NCI-H526 (cell line): ENCODE results near the gene ANO2.
A peak's percentile ranks its signal among the peaks of the same experiment; 100 is the strongest.

Experiments
- DNase-seq, 2 experiments: peaks; one replicate each; lab custom pipeline; 2025; lab: John Stamatoyannopoulos, UW

The ANO2 gene

DNA sequence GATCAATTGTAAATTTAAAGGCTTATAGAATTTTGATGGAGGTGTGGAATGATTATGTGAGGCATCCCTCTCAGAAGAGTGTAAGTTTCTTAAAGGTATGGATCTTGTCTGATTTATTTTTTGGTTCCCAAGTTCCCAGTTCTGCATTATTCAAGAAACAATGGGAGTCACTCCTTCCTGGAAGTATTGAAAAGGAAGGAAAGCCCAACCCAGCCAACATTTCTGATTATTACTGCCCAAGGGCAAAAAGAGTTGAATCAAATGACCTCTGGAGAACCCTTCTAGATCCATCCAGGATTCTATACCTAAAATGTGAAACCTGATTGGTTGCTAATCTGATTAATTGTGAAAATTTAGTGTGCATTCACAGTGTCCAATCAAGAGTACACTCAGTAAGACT, 166.2 kb downstream of the ANO2 start:
- no peak for DNase-seq

DNA sequence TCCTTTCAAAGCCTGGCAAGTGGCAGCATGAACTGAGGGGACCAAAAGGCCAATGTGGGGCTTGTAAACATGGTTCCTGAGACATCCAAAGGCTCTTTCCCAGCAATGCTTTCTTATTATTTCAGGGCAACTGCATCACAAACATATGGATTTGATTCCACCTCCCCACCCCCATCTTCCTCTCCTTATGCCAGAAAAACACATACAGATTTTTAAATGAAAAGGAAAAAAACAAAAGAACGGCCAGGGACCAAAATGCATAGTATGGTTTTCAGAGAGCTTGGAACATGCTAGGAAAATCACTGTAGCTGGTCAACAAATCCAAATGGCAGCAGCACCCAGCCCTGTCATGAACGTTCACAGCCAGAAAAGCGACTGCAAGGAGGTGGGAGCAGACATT, 167.6 kb downstream of the ANO2 start:
- DNase-seq, result no peak

- DNase-seq, result no peak
Observed at GRCh38 chr12:5776091-5776490, 169.0 kb downstream of the ANO2 start.

DNA sequence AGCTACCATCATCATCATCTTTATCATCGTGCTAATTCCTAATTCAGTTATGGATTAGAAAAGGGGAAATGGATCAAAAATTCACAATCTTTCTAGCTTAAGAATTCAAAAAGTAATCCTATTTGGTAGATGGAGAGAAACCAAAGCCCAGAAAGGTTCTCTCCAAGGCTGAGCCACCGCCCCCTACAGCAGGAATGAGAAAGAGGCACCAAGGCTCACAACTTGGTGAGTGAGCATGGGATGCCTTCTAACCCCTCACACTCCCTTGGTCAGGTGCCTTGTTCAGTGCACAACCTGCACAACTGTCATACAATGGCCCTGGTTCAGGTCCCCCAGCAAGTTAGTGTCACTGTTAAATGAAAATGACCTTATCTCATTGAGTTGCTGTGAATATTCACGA, 171.5 kb downstream of the ANO2 start:
- DNase-seq, result no peak

DNA sequence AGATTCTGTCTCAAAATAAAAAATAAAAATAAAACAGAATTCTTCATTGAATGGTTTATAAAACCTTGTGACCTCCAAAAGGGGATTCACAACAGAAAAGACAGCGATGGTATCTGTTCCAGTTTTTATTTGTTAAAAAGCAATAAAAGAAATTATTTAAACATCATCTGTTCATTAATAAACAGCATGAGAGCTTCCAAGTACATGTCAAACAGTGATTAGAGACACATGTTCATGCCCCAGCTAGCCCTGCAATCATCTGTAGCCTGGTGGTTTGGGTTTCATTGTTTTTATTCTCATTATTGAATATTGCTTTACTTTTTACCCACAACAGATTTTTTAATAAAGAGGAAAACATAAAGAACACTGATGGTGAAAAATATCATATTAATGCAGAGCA, 173.3 kb downstream of the ANO2 start:
- no peak for DNase-seq

DNA sequence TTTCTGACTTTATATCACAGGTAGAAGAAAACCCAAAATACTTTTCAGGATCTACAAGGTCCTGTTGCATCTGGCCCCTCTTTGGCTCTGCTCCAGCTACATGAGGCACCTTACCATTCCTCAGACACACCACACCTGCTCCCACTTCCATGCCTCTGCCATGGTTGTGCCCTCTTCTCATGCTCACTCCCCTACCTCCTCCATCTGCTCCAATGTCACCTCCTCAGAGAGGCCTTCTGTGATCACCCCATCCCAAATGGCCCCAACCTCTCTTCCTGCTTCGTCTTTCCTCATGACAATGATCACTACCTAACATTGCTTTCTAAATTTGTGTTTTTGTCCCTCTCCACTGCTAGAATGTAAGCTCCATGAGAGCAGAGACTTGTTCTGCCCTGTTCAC, 174.3 kb downstream of the ANO2 start:
- DNase-seq, result no peak

GRCh38 chr12:5768581-5769196, 176.4 kb downstream of the ANO2 start:
- no peak for DNase-seq

DNA sequence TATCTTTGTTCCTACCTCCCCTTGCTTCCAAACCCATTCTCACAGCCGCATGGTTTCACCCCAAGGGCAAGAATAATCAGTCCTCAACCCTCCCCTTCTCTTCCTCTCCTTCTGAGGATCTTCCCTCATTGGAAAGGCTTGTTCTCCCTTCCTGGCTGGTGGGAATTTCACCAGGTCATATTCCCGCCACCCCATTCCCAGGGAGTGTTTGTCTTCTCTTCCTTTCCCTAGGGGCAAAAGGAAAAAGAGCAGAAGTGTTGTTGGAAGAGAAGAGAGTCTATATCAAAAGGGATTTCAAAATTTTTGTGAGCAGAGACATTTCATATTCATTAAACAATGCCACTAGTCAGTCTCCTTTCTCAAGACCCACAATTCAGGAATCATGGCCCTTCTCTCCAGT, 176.9 kb downstream of the ANO2 start:
- DNase-seq, result no peak

GRCh38 chr12:5758347-5758746, 186.7 kb downstream of the ANO2 start:
- no peak for DNase-seq

GRCh38 chr12:5756338-5756842, 188.7 kb downstream of the ANO2 start:
- DNase-seq, result no peak

DNA sequence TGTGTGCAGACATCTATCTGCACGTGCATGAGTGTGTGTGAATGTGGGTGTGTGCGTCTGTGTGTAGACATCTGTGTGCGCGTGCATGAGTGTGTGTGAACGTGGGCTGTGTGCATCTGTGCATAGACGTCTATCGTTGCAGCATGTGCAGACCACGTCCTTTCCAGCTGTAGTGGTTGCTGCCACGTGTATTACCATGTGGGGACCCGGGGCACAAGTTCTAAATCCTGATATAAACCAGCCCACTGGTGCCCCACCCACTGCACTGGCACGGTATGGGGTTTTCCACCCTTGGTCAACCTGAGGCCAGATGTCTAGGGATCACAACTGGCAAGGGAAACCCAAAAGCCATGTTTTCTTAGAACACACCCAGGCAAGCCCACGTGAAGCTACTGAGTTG, 197.0 kb downstream of the ANO2 start:
- DNase-seq, result no peak

GRCh38 chr12:5746917-5747316, 198.1 kb downstream of the ANO2 start:
- no peak for DNase-seq

DNA sequence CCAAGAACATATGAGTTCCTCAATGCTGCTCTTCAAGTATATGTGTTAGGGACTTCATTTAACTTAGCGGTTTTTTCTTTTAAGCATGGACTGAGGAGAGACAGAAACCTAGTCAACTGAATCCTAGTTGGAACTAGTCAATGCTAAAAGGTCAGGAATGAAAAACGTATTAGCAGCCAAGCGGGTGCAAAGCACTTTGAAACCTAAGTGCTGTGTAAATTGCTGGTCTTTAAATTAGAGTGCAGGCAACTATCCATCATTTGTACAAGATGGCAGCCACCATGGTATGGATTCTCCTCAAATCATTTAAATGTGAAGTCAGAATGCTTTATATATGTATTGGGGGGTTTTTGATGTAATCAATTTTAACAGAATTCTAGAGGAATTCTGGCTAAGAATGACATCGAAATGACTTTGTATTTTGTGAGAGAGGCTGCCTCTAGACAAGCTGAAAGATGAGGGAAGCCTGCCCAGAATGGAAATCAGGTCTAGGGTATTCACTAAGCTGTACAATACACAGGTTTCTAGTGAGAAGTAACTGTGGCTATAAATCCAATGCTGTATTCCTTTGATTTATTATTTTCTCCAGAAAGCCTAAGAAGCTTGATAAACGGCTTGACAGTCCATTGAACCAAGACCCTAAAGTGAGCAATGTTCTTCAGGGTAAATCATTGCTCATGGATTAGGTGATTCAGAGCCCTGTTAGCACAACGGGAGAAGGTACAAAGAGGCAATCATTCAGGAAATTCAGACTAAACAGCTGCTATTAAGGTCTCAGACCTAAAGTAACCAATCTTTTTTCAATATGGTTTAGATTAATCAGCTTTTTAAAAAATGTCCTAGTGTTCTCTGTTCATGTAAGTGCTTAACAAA, 198.8 kb downstream of the ANO2 start:
- DNase-seq, result no peak

DNA sequence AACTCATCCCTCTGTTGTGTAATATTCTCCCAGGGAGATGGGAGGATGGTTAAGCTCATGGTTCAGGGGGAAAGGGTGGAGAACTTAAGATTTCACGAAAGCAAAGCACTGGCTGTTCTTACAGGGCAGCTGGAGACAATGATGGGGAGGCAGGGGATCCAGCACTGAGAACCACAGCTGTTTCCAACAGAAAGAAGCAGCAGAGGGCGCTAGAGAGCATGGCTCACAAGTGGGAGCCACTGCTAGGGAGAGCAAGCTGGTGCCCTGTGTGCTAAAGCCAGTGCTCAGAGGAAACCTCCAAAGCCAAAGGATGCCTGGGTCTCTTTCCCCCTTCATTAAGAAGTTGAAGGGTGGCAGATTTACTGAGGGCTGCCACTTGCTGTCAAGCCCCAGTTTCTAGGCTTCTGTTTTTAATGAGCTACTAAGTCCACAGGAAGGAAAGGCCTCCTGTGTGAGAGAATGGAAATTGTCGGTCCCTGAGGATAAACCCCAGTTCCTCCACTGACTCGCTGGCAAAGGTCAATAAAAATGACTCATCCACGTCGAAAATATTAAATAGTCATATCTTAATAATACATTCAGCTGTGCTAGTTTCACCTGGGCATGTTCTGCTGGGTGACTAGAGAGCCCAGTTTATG, 199.7 kb downstream of the ANO2 start:
- peak; percentile 5 to 81 for DNase-seq

- no peak for DNase-seq
Observed at GRCh38 chr12:5742258-5742657, 202.8 kb downstream of the ANO2 start.

- peak in 1 of 2 experiments; percentile 30 for DNase-seq
Observed at GRCh38 chr12:5739917-5740316, 205.1 kb downstream of the ANO2 start.

DNA sequence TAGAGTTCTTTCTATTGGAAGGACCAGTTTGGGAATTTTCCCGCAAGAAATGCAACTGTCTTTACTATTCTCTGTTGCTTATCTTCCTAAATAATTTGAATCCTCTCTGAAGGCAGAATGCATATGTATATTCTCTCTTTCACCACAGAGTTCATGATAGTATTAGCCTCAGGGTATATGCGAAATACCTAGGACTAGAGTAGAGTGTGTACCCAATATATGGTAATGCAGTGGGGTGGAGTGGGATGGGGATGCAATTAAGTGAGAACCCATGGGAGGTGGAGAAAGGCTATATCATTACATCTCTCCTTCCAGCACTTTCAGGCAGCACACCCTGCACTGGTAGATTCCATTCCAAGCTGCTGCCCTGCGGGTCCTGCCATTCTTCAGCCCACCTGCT, 207.3 kb downstream of the ANO2 start:
- no peak for DNase-seq

DNA sequence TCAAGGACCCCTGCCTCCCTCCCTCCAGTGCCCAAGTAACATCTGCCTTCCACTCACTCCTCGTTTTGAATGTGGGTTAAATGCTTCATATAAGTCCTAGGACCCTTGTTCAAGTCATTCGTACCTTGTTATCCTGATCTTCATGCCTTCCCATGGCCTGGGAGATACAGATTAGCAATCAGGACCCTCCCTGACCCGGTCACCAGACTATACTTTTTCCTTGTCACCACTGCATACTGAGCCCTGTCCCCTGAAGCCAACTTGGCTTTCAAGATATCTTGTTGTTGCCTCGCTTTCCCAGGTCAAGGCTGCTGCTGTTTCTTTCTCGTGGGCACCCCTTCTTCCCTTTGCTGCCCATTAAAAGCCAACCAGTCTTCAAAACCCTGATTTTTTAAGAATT, 208.5 kb downstream of the ANO2 start:
- no peak for DNase-seq

- no peak for DNase-seq
Observed at GRCh38 chr12:5736016-5736415, 209.0 kb downstream of the ANO2 start.

DNA sequence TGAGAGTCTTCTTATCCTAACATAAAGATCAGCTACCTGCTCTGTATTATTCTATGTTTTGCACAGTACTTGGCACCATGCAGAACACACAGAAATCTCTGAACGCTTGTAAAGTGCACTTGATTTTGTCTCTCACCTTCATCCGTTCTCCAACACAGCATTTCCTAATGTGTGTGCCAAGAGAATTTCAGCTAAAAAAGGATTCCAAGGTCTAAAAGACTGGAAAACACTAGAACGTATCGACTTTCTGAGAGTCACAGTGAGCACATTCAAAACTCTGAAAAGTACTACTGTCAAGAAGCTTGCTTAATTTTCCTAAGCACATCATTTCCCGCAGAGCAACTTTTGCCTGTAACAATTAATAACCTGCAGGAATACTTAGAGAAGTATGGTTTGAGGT, 211.1 kb downstream of the ANO2 start:
- no peak for DNase-seq

DNA sequence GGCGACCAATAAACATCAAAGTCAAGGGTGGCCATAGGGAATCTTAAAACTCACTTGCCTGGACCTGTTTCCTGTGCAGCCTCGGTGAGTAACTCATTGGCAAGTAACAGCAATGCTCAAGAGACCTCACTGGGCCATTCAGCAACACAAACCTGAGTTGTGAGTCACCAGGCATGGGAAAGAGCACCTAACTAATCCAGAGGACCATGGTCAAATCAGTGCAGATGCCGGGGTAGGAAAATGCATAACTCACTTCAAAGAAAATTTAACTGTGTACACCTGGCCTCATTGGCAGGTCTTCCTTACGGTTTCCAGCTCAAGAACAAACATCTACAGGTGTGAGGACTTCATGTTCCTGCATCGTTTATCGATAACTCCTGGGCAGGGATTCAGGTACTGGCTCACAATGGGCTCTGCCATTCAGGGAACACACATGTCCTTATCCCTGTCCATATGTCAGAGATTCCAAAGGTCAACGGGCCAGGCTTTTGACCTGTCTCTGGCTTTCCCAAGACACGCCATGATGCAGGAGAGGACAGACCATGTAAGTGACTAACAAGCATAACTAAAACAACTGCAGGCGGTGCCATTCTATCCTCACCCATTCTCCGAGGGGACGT, 211.8 kb downstream of the ANO2 start:
- DNase-seq, result no peak

GRCh38 chr12:5730962-5731361, 214.1 kb downstream of the ANO2 start:
- peak in 1 of 2 experiments; percentile 21 for DNase-seq
